ENCODE data around the gene PRG2. TPM values are rescaled to one million over a fixed set of nuclear protein-coding genes. Genes with fewer than 3 reads are reported as not detected.

The PRG2 gene
- total and polyA plus RNA-seq, 9 of the 15 experiments (the other 6 are each of a cell fraction or from before 2014, with no cell fraction given) = 1.8 to 78.0 (median 26.6) TPM

DNA sequence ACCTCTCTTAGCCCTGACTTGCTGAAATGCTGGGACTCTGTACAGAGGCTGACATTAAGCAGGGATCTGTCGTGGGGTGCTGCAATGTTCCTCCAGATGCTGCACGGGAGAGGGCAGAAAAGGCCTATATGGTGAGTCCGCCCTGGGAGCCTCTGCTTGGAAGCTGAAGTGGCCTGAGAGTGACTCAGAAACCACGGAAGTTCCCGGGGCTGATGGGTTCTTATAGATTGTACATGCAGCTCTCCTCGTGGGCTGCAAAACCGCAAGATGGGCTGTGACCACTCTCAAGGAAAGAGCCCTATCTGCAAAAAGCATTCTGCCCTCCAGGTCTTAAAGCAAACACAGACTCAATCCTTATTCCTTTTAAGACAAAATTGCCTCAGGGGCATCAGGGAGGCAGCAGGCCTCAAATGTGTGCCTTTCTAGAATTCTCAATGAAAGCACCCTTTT lies 42.3 kb upstream of the PRG2 start (continued):
- peak; percentile 92 for TF ChIP-seq JUND (IDR thresholded peaks at IDR 0.05; ENCODE audit: borderline replicate concordance, low read depth, low read length)
- TF ChIP-seq JUND (tag; IDR thresholded peaks at IDR 0.05; ENCODE audit: borderline replicate concordance, low read depth, low read length) = peak; percentile 75; the same call in 1 of the 3 replicates
- TF ChIP-seq, protein P1, sequence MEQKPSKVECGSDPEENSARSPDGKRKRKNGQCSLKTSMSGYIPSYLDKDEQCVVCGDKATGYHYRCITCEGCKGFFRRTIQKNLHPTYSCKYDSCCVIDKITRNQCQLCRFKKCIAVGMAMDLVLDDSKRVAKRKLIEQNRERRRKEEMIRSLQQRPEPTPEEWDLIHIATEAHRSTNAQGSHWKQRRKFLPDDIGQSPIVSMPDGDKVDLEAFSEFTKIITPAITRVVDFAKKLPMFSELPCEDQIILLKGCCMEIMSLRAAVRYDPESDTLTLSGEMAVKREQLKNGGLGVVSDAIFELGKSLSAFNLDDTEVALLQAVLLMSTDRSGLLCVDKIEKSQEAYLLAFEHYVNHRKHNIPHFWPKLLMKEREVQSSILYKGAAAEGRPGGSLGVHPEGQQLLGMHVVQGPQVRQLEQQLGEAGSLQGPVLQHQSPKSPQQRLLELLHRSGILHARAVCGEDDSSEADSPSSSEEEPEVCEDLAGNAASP (IDR thresholded peaks at IDR 0.05) = no peak
- TF ChIP-seq, protein P2, sequence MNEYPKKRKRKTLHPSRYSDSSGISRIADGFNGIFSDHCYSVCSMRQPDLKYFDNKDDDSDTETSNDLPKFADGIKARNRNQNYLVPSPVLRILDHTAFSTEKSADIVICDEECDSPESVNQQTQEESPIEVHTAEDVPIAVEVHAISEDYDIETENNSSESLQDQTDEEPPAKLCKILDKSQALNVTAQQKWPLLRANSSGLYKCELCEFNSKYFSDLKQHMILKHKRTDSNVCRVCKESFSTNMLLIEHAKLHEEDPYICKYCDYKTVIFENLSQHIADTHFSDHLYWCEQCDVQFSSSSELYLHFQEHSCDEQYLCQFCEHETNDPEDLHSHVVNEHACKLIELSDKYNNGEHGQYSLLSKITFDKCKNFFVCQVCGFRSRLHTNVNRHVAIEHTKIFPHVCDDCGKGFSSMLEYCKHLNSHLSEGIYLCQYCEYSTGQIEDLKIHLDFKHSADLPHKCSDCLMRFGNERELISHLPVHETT (CRISPR knock-in tag; conservative IDR thresholded peaks at IDR 0.05 in 1 of 2, IDR thresholded peaks at IDR 0.05 in 1 of 2) = peak in 1 of 2 experiments; percentile 58; a peak in 1 of 4 replicates
- peak; percentile 34 for TF ChIP-seq TAF1 (IDR thresholded peaks at IDR 0.05; ENCODE audit: control insufficient read depth, extremely low read depth, insufficient read depth, low read length, severe bottlenecking)
- no peak for TF ChIP-seq ZNF699 (CRISPR knock-in tag; IDR thresholded peaks at IDR 0.05; ENCODE audit: insufficient replicate concordance)
- TF ChIP-seq MAFF (IDR thresholded peaks at IDR 0.05; ENCODE audit: low read length) = peak; percentile 23; the same call in 1 of the 2 replicates
- peak; percentile 93 for TF ChIP-seq FOSL1 (tag; conservative IDR thresholded peaks at IDR 0.05)
- TF ChIP-seq FOS (IDR thresholded peaks at IDR 0.05; ENCODE audit: extremely low read depth, insufficient read length) = peak; percentile 2
- TF ChIP-seq ELF4 (CRISPR knock-in tag; IDR thresholded peaks at IDR 0.05) = peak; percentile 4; the same call in 1 of the 2 replicates
- peak; percentile 23; the same call in 1 of the 2 replicates for TF ChIP-seq KLF16 (IDR thresholded peaks at IDR 0.05)

All from K562 (cell line).